HG02938 (cell line): Measurements from ENCODE around the gene UBE2E2.

Experiments used
- ATAC-seq: cut with Tn5 transposase; IDR thresholded peaks from one replicate; pipeline ENCODE4 v1.9.1; 2021; ENCODE audit warnings: mild to moderate bottlenecking, moderate library complexity; ENCODE audit not compliant: unreplicated experiment

The UBE2E2 gene

DNA sequence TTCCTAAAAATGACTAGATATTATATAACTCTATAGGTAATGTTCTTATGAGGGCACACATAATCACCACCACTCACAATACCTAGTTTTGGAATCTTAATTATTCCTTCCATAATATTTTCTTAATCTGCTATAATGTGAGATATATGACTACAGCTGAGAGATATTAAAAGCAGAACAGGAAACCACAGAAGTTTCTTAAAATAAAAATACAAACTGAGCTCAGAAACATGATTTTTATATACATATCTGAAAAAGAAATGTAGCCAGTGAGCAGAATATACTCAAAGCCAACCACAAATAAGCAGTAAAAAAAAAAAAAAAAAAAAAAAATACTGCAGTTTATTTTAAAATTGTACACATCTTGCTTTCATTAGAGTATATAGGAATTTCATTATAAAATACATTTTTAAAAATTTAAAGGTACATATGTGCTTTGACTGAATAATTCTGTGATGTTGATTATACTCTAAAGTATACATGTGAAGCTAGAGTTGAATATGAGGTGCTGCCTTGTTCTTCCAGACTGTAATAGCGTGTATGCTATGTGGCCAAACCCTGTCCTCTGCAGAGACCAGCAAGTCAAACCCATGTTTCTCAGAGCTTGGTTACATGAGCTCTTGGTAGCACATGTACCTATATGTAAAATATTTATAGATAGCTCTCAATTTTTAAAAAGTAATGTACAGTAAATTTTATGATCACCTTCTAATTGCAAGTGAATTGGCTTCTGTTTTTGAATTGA is 175.0 kb downstream of the UBE2E2 start:
- no peak for ATAC-seq

DNA sequence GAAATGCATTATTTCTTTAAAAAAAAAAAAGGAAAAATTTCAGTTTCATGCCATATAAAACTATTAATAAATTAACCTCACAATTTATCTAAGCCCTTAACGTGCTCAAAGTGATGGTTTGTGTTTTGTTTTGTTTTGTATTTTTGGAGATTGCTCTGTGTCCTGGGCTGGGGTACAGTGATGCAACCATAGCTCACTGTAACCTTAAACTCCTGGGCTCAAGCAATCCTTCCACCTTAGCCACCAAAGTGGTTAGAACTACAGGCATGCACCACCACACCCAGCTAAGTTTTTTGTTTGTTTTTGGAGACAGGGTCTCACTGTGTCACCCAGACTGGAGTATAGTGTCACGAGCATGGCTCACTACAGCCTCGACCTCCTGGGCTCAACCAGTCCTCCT is 180.7 kb downstream of the UBE2E2 start:
- ATAC-seq = no peak

DNA sequence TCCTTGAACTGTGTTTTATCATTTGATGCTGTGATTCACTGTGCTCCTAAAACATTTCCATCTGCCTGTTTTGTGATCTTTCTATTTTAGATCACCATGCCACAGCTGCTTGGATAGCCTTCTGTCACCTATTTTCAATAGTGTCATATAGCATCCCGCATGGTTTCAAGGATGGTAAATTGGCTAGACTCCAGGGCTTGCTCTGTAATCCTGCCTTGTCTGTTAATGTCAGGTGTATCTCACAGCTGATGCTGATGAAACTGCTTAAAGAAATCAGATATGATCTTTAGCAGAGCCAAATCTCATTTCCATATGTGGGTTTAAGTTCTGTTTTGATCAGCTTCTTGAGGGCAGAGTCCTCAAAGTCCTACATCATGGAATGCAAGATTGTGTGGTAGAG is 182.2 kb downstream of the UBE2E2 start:
- no peak for ATAC-seq

DNA sequence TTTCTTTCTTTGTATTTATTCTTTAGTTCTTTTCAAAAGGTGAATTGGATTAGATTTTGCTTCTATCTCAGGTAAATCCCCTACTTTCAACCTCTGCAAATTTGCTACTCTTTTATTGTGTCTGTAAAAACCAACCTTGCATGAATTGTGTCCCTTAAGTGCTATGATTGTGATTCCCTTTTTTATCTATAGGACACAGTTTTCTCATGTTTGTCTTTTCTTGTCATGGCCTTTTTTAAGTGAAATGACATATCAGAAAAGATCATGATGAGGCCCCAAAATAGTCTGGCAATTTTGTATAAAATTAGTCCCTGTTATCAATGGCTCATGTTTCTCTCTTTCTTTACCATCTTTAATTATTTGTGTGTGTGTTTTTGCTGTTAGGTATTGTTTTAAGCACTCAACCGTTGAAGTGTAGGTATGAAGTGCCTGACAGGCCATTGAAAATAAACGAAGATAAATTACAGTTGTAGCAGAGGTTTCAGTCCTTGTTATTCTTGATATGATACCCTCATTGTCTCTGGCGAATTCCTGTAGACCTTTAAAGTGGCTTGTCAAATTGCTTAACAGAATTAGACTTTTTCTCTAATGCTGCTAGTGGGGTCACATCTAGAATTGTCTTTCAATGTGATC is 184.3 kb downstream of the UBE2E2 start:
- no peak for ATAC-seq

DNA sequence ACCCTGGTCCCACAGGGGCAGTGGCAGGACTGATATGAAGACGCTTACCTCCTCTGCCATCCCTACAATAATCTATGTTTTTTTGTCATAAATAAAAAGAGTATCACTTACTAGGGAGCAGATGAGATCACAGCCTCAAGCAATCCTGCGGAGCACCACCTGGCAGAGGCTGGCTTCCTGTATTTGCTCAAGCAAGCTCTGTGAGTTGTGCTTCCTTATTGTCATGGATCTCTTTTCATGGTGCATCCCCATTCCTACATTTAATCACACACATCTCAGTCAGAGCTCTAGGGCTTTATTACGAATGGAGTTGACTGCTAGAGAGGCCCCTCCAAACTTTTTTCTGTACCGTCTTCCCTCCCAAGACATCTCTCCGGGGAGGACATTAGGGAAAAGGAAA is 186.0 kb downstream of the UBE2E2 start:
- no peak for ATAC-seq

DNA sequence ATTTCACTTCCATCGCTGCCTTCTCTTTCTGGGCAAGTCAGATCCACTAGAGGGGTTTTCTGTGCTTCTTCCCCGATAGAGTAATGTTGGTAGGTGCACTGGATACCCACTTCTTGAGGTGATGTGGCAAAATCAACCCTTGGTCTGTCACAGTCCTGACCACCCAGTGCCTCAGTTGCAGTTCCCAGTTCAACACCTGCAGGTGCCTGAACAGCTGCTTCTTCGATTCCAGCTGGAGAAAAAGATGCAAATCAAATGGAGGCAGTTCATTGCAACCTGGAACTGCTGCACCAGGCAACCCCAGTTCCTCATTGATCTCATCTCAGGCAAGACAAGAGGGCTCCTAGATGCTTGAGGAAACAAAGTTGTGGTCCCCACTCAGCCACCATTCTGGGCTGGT is 186.6 kb downstream of the UBE2E2 start:
- peak; percentile 62 for ATAC-seq

DNA sequence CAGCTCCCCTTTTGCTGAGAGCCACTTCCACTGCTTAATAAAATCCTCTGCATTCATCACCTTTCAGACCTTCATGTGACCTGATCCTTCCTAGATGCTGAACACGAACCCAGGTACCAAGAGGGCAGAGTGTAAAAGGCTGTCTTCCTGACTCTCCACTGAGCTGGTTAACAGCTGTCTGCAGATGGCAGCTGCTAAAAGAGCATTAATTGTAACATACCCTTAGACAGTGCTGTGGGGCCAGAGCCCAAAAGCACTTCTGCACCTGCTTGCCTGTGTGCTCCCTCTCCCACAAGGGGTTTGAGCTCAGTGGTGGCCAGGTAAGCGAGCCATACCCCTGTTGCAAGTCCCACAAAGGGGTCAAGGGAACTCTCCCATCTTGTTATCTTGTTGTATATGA is 187.3 kb downstream of the UBE2E2 start:
- ATAC-seq = no peak

DNA sequence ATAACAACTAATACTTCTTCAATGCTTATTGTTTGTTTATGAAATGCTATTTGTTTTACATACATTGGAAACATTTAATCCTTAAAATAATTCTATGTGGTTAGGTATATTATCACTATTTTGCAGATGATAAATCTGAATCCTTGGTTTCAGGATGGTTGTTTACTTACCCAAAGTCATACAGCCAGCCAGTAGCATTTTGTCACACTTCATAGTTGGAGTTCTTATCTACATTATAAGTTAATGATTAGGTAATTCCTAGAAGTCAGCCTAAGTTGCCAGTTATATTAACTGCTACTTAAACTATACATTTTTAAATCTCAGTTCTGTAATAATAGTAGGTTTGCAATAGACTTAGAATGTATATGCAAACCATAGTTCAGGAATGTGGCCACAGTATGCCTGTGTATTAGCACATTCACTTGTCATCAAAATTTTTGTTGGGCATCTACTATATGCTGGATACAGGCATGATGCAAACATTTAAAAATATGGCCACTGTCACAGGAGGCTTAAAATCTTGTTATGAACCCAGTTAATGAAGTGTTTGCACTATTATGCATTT is 187.9 kb downstream of the UBE2E2 start:
- ATAC-seq = no peak

DNA sequence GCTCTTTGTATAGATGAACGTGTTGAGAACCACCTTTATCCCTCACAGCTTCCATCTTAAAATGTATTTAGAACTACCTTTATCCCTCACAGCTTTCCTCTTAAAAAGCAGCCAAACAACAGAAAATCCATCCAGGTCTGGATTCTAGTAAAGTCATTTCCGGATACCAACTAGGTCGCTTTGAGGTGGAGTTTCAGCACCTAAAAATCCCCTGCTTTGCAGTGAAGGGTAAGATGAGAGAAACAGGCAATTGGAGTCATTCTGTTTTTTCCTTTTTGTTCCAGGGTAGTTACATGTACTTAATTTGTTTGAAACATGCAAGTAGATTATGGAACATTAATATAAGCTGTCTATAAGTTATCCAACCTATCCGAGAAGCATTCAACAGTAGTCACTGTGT is 192.0 kb downstream of the UBE2E2 start:
- ATAC-seq = no peak

DNA sequence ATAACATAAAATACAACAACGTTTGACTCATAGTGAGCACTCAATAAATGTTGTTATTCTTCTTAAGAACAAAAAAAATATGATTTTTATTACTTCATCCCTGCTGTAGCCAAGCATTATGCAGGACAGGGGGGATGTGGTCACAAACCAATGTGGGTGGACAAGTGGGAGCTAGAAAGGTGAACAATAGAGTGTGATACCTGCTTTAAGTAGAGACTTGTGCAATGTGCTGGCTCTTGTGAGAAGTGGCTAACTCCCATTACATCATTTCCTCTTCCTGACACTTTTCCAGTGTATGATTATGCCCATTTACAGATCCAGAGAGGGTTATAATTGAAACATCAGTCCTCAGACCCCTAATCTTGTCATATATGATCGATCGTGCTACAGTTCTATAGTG is 193.6 kb downstream of the UBE2E2 start:
- ATAC-seq = no peak

DNA sequence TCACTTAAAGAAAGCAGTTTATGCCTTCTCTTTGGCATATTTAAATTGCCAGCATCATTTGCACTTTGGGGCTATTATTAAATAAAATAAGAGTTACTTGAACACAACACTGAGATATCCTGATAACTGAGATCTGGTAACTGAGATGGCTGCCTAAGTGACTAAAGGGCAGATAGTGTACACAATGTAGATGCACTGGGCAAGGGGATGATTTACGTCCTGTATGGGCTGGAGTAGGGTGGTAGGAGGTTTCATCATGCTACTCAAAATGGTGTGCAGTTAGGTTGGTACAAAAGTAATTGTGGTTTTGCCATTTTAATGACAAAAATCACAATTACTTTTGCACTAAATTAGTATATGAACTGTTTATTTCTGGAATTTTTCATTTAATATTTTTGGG is 196.1 kb downstream of the UBE2E2 start:
- no peak for ATAC-seq

DNA sequence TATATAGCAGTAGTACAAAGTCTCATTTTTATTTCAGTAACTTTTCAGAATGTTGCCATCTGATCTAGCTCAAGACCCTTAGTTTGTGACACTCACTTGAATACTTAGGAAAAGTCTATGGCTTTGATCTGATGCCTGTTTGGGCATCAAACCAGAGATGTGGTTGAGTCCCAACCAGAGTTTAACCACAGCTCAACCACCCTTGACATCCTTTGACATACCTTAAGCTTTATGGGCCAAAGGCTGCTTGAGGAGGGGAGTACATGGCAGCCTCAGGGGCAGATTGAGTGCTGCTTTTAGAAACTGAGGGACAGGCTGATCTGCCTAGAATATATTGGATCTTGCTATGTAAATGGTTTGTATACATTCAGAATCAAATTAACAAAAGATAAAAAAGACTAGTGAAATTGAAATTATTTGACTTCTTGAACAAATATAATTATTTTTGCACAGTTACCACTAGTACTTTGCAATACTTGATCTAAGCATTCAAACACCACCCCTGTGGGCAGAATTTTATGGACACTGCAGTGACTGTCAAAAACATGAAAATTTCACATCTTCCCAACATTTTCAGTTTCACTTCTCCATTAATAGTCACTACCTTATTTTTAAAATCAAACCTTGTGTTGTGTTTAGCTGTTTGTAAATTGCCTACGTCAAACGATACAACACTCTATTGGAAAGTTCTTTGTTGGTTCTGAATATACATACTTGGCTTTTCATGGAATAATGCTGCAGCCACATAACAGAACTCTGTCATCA is 199.8 kb downstream of the UBE2E2 start:
- no peak for ATAC-seq

DNA sequence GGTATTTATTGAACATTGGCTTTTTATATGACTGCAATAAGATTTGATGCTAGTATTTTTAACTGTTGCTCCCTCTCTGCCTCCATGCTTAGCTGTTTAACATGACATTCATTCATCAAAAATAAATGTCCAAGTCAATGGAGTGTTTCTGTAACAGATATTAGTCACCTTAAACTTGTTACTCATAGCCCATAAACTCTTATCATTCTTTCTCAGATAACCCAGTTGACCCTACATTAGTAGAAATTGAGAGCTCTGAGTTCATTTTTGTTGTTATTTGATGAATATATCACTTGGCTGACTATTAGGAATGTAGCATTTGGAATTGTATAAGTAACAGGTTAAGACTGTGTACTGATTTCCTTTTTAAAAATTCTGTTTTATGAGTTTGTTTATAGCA is 201.1 kb downstream of the UBE2E2 start:
- no peak for ATAC-seq

DNA sequence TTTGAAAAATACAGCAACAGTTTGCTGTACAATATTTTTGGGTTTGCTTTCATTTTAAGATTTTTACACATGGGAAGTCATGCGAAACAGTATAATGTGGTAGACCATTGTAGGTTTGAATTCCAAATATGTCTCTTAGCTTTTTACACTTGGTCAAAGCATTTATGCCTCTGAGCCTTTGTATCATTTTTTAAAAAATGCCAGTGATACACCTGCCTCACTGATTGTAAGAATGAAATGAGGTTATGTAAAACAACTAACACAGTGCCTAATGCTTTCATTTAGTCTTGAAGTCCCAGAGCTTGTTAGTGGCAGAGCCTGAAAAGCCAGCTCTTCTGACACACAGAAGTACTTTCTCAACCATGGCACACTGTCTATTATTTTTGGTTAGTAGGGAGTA is 202.0 kb downstream of the UBE2E2 start:
- ATAC-seq = peak; percentile 70

DNA sequence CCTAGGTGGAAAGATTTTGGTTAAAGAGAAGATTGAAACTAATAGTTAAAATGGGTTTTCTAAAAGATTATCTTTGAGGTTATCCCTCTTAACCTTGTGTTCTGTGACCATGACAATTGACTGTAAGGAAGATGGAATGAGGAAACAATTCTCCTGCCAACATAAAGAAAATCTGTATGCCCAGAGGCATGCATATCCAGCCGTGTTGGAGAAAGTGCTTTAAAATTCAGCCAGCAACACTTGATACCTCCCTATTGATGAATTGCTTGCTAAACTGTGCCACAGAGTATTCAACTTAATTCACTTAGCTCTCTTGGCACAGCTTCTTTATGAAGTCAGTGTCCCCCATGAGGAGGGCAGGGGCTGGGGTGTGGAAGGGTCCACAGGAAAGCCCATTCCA is 203.5 kb downstream of the UBE2E2 start:
- no peak for ATAC-seq

DNA sequence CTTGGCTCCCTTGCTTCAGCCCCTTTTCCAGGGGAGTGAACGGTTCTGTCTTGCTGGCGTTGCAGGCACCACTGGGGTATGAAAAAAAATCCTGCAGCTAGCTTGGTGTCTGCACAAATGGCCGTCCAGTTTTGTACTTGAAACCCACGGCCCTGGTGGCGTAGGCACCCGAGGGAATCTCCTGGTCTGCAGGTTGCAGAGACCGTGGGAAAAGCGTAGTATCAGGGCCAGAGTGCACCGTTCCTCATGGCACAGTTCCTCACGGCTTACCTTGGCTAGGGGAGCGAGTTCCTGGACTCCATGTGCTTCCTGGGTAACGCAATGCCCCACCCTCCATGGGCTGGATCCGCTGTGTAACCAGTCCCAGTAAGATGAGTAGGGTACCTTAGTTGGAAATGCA is 214.9 kb downstream of the UBE2E2 start:
- ATAC-seq = no peak

DNA sequence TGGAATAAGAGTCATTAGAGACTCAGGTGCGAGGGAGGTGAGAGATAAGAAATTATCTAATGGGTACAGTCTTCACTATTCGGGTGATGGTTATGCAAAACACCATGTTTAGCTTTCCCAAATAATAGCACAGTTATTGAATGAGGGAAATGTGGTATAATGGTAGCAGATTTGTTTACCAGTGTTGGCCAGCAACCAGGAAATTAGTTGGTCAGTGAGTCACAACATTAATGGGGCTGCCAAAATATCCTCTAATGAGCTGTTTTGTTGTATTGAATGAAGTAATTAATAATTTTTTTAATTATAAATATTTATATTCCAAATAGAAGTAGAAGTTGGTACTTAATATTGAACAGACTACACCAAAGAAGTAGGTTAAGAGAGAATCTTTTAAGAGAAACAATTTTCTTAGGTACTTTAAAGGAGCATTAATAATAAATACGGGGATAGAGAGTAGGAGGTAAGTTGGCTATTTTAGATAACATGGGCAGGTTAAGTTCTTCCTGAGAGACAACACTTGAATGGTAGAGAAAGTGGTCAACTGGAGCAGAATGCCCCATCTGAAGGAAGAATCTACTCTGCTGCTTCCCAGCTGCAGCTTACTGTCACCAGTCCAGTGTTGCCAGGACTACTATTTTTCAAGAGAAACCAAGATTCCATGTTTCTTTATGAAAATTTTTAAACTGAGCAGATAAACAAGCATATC is 218.8 kb downstream of the UBE2E2 start:
- ATAC-seq = peak; percentile 40

DNA sequence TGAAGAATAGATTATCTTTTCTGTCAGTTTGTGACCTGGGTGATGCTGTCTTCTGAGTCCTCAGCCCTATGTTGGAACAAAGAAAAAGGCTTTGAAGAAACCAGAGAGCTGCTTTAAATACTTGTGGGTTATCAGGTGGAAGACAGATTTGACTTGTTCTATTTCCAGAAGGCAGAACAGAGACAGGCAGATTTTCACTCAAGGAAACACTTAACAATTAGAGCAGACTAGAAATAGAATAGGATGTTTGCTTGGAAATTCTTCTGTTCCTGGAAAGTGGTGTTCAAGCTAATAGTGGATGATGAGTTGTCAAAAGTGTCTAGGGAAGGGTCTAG is 219.4 kb downstream of the UBE2E2 start:
- ATAC-seq = peak; percentile 74

DNA sequence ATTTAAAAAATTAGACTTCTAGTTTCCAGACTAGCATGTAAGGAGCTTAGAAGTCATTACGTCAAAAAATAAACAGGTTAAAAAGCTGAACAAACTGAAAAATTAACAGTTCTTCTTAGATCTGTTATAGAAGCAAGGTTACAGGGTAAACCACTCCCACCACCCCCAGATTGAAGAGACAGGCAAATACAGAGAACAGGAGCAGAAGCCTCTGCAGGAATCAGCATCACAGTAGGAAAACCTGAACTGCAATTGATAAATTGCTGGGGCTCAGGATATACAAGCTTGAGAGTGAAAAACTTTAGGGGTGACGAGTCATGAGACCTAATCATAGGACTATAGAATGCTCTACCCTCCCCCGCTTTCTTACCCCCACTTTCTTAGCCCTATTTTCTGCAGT is 222.3 kb downstream of the UBE2E2 start:
- ATAC-seq = no peak

DNA sequence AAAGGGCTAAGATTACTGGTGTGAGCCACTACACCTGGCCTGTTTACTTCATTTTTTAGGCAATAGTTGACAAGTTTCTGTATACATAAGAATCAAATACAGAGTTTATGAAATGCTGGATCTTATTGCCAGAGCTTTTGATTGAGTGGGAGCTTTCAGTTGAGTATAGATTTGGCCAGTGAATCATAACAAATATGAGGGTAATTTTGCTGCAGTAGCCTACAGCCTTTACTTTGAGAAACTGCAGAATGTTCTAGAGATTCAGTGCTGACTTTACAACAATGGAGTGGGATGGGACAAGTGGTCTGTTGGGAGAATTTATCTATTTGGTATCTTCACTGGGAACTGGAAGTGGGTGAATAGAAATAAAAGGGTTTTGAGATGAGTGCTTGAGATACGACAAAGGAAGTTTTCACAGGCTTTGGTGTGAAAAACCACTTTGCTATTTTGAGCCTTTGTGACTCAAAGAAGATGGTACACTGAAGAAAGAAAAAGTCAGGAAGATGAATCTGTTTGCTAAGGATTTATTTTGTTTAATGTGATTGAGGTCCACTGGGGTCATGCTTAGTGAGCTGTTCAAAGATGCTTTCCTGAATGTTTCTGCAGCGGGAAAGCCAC is 227.8 kb downstream of the UBE2E2 start:
- ATAC-seq = no peak

DNA sequence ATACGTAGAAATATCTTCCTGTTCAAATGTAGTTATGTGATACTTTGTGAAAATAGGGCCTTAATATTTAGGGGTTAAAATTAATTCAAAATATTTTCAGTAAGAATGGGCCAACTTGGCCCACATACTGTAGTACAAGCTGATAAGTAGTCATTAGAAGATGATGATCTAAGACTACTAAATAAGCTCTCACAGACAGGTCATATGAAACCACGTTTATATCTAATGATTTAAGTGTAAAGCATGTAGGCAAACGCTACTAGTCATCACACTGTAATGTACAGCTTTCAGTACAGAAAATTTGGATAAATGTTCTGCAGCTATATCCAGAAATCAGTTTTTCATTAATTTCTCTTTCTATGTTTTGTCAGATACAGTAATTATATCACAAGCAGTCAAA is 228.6 kb downstream of the UBE2E2 start:
- no peak for ATAC-seq
